Measurements from ENCODE around the gene CHAD.

- TF ChIP-seq CTCF (conservative IDR thresholded peaks at IDR 0.05; ENCODE audit: low read length) = no peak
- no peak for TF ChIP-seq EZH2phosphoT487 (IDR thresholded peaks at IDR 0.05; ENCODE audit: borderline replicate concordance)
Observed at GRCh38 chr17:50472286-50472685, 3.6 kb upstream of the CHAD start.
